Mesenchymal stem cell (in vitro differentiated cells and primary cell): Measurements from ENCODE around the gene CA9.

Source experiments
- DNase-seq: peaks from one replicate; pipeline ENCODE4 v3.0.0-alpha.2; 2013
- H2AFZ ChIP-seq: one replicate; pipeline ENCODE4 v1.6.1; 2013; ENCODE audit warnings: low read depth, mild to moderate bottlenecking, control low read depth, inconsistent platforms, low read length, moderate library complexity
- H2AK5ac ChIP-seq: 2 replicates; pipeline ENCODE4 v1.6.1; 2013; ENCODE audit warnings: low read length, moderate library complexity, mild to moderate bottlenecking, inconsistent platforms; ENCODE audit not compliant: severe bottlenecking
- H2BK120ac ChIP-seq: one replicate; pipeline ENCODE4 v1.6.1; 2013; ENCODE audit warnings: low read depth, mild to moderate bottlenecking, inconsistent platforms, low read length, moderate library complexity
- H2BK12ac ChIP-seq, 2 experiments: one replicate each; pipeline ENCODE4 v1.6.1; 2013; ENCODE audit warnings: inconsistent platforms in 2 of 2, low read length in 2 of 2, mild to moderate bottlenecking in 2 of 2, moderate library complexity in 2 of 2, control low read depth in 1 of 2
- H2BK15ac ChIP-seq: one replicate; pipeline ENCODE4 v1.6.1; 2013; ENCODE audit warnings: mild to moderate bottlenecking, low read depth, inconsistent platforms; ENCODE audit not compliant: poor library complexity, severe bottlenecking
- H2BK5ac ChIP-seq: 2 replicates; pipeline ENCODE4 v1.6.1; 2013; ENCODE audit warnings: low read depth, mild to moderate bottlenecking, low read length, control low read depth, inconsistent platforms; ENCODE audit not compliant: poor library complexity, severe bottlenecking
- H3K14ac ChIP-seq, 2 experiments: one replicate each; pipeline ENCODE4 v1.6.1; 2013; ENCODE audit warnings: inconsistent platforms in 2 of 2, low read length in 2 of 2, control low read depth in 1 of 2, mild to moderate bottlenecking in 1 of 2, moderate library complexity in 1 of 2
- H3K18ac ChIP-seq, 2 experiments: one replicate each; pipeline ENCODE4 v1.6.1; 2013; ENCODE audit warnings: inconsistent platforms in 2 of 2, low read length in 2 of 2, control low read depth in 1 of 2, low read depth in 1 of 2, mild to moderate bottlenecking in 1 of 2
- H3K23ac ChIP-seq, 2 experiments: one replicate each; pipeline ENCODE4 v1.6.1; 2013; ENCODE audit warnings: inconsistent platforms in 2 of 2, low read length in 2 of 2, mild to moderate bottlenecking in 2 of 2, moderate library complexity in 2 of 2, control low read depth in 1 of 2
- H3K27ac ChIP-seq: 2 replicates; pipeline ENCODE4 v1.5.1; 2013; ENCODE audit warnings: mild to moderate bottlenecking, moderate library complexity, low read length, control low read depth, inconsistent platforms; ENCODE audit not compliant: poor library complexity, severe bottlenecking
- H3K27me3 ChIP-seq, 2 experiments: 2 replicates each; pipeline versions ENCODE4 v1.6.1 to v1.7.0; 2013; ENCODE audit warnings: low read length in 2 of 2, mild to moderate bottlenecking in 2 of 2, moderate library complexity in 2 of 2, control low read depth in 1 of 2, inconsistent platforms in 1 of 2; ENCODE audit not compliant: control insufficient read depth in 1 of 2, insufficient read depth in 1 of 2
- H3K36me3 ChIP-seq, 2 experiments: 2 replicates each; pipeline versions ENCODE4 v1.6.1 to v1.7.0; 2013; ENCODE audit warnings: low read length in 2 of 2, control low read depth in 1 of 2, inconsistent platforms in 1 of 2, low read depth in 1 of 2, mild to moderate bottlenecking in 1 of 2; ENCODE audit not compliant: insufficient read depth in 2 of 2, control insufficient read depth in 1 of 2
- H3K4ac ChIP-seq, 2 experiments: one replicate each; pipeline ENCODE4 v1.6.1; 2013; ENCODE audit warnings: inconsistent platforms in 2 of 2, low read length in 2 of 2, mild to moderate bottlenecking in 2 of 2, moderate library complexity in 2 of 2, control low read depth in 1 of 2, low read depth in 1 of 2
- H3K4me1 ChIP-seq: 2 replicates; pipeline ENCODE4 v1.6.1; 2013; ENCODE audit warnings: low read depth, low read length, control low read depth; ENCODE audit not compliant: control insufficient read depth, insufficient read depth
- H3K4me2 ChIP-seq: 2 replicates; pipeline ENCODE4 v1.6.1; 2013; ENCODE audit warnings: low read length, mild to moderate bottlenecking, inconsistent platforms; ENCODE audit not compliant: poor library complexity, severe bottlenecking
- H3K4me3 ChIP-seq, 2 experiments: 2 replicates each; pipeline versions ENCODE4 v1.5.1 to v1.7.0; 2013; ENCODE audit warnings: low read length in 2 of 2, mild to moderate bottlenecking in 2 of 2, control low read depth in 1 of 2, low read depth in 1 of 2; ENCODE audit not compliant: insufficient read depth in 1 of 2
- H3K79me1 ChIP-seq: replicated peaks from 2 replicates; pipeline ENCODE4 v1.6.1; 2013; ENCODE audit warnings: mild to moderate bottlenecking, control low read depth, low read length, inconsistent platforms; ENCODE audit not compliant: poor library complexity, severe bottlenecking
- H3K9ac ChIP-seq: 2 replicates; pipeline ENCODE4 v1.7.0; 2013; ENCODE audit warnings: mild to moderate bottlenecking, low read length, moderate library complexity
- H3K9me3 ChIP-seq: 2 replicates; pipeline ENCODE4 v1.7.0; 2013; ENCODE audit warnings: mild to moderate bottlenecking, low read length; ENCODE audit not compliant: control insufficient read depth
- H4K8ac ChIP-seq: one replicate; pipeline ENCODE4 v1.6.1; 2013; ENCODE audit warnings: inconsistent platforms, mild to moderate bottlenecking, low read length, moderate library complexity
- H4K91ac ChIP-seq: one replicate; pipeline ENCODE4 v1.6.1; 2013; ENCODE audit warnings: mild to moderate bottlenecking, low read length, inconsistent platforms
- WGBS: methylation state at CpG from one replicate; pipeline ENCODE4 v1.1.7; 2013; ENCODE audit warnings: mixed read lengths; 5-methylcytosine and 5-hydroxymethylcytosine counted together

Gene CA9

GRCh38 chr9:35651956-35652828 lies 21.5 kb upstream of the CA9 start:
- Histone ChIP-seq H3K18ac (no peak overlapping the region), H2BK120ac (no peak overlapping the region), H2AFZ (no peak overlapping the region), H3K4me2 (no peak overlapping the region), H3K79me1 (no peaks in the 10 kb centered on the region), H3K36me3 (no peaks in the 10 kb centered on the region), H3K9ac (peak overlapping the region; percentile 50), H3K27ac (no peak overlapping the region), H4K91ac (no peak overlapping the region), H4K8ac (no peak overlapping the region), H2AK5ac (no peak overlapping the region), H3K4me1 (peaks cover 8% of the 10 kb centered on the region), H2BK12ac (no peak overlapping the region), H3K27me3 (no peaks in the 10 kb centered on the region), H3K14ac (no peak overlapping the region), H3K9me3 (no peaks in the 10 kb centered on the region), H3K4ac (no peak overlapping the region), H3K23ac (no peak overlapping the region), H3K4me3 (no peak overlapping the region), H2BK5ac (no peak overlapping the region), H2BK15ac (no peak overlapping the region)
- peak; percentile 76 for DNase-seq
- WGBS = 92% methylated on average over 5 of the region's 7 CpGs

- Histone ChIP-seq H4K91ac (no peak overlapping the region), H3K4me3 (no peak overlapping the region), H3K4me1 (peaks cover 9% of the 10 kb centered on the region), H2BK5ac (no peak overlapping the region), H2AK5ac (no peak overlapping the region), H3K79me1 (no peaks in the 10 kb centered on the region), H3K4ac (no peak overlapping the region), H3K18ac (no peak overlapping the region), H2AFZ (no peak overlapping the region), H3K36me3 (no peaks in the 10 kb centered on the region), H3K27ac (no peak overlapping the region), H3K9ac (peak overlapping the region; percentile 50), H2BK15ac (no peak overlapping the region), H2BK120ac (no peak overlapping the region), H3K27me3 (no peaks in the 10 kb centered on the region), H3K4me2 (no peak overlapping the region), H4K8ac (no peak overlapping the region), H2BK12ac (no peak overlapping the region), H3K9me3 (no peaks in the 10 kb centered on the region), H3K23ac (no peak overlapping the region), H3K14ac (no peak overlapping the region)
- DNase-seq = no peak
- 92% methylated on average over 8 of the region's 8 CpGs for WGBS
These were observed 20.9 kb upstream of the CA9 start for GRCh38 chr9:35652829-35653209.

- Histone ChIP-seq H3K4ac (no peak overlapping the region), H3K4me3 (no peak overlapping the region), H2AK5ac (no peak overlapping the region), H3K4me2 (no peak overlapping the region), H3K9me3 (no peaks in the 10 kb centered on the region), H2AFZ (no peak overlapping the region), H2BK120ac (no peak overlapping the region), H4K91ac (no peak overlapping the region), H3K36me3 (no peaks in the 10 kb centered on the region), H3K18ac (no peak overlapping the region), H2BK15ac (no peak overlapping the region), H3K27me3 (no peaks in the 10 kb centered on the region), H4K8ac (no peak overlapping the region), H3K14ac (no peak overlapping the region), H2BK5ac (no peak overlapping the region), H3K4me1 (peaks cover 9% of the 10 kb centered on the region), H3K79me1 (no peaks in the 10 kb centered on the region), H2BK12ac (no peak overlapping the region), H3K27ac (no peak overlapping the region), H3K23ac (no peak overlapping the region), H3K9ac (no peak overlapping the region)
- DNase-seq = no peak
- WGBS = 98% methylated on average over 2 of the region's 2 CpGs
These were observed 20.1 kb upstream of the CA9 start for GRCh38 chr9:35653611-35654010.

GRCh38 chr9:35656348-35656747 lies 17.4 kb upstream of the CA9 start:
- Histone ChIP-seq H3K4me2 (no peak overlapping the region), H3K4me3 (no peak overlapping the region)
- 90% methylated on average over 17 of the region's 17 CpGs for WGBS

More at GRCh38 chr9:35656348-35656747, 17.4 kb upstream of the CA9 start:
- Histone ChIP-seq H3K4me1 (peaks cover 11% of the 10 kb centered on the region), H3K9me3 (no peaks in the 10 kb centered on the region), H3K9ac (no peak overlapping the region), H3K23ac (no peak overlapping the region), H2BK15ac (no peak overlapping the region), H3K79me1 (peaks cover 11% of the 10 kb centered on the region), H2AFZ (no peak overlapping the region), H2BK12ac (no peak overlapping the region), H3K4ac (no peak overlapping the region), H3K18ac (no peak overlapping the region), H4K8ac (no peak overlapping the region), H3K27me3 (no peaks in the 10 kb centered on the region), H3K36me3 (peaks cover 12 to 19% of the 10 kb centered on the region in 2 experiments), H3K14ac (no peak overlapping the region), H3K27ac (no peak overlapping the region), H2AK5ac (no peak overlapping the region), H4K91ac (no peak overlapping the region), H2BK5ac (no peak overlapping the region), H2BK120ac (no peak overlapping the region)
- DNase-seq = no peak
